Adrenal gland (tissue), 5 donors: ENCODE measurements around the gene MYZAP.

Source experiments
- CTCF ChIP-seq, 6 experiments: fragments of 450-650 bp in 4 of 6; fragments of 200-600 bp in 2 of 6; sonication (generic) in 1 of 6; IDR thresholded peaks; 1 replicate in 5 of 6; 2 replicates in 1 of 6; pipeline versions ENCODE4 v1.5.1 to v1.8.0; 2016 to 2021; ENCODE audit warnings: antibody characterized with exemption in 6 of 6, mild to moderate bottlenecking in 2 of 6, moderate library complexity in 1 of 6
- POLR2A ChIP-seq, 2 donors: fragments of 450-650 bp; IDR thresholded peaks; one replicate each; pipeline ENCODE4 v1.6.1; 2017; ENCODE audit warnings: antibody characterized with exemption in 2 of 2, mild to moderate bottlenecking in 2 of 2, moderate library complexity in 1 of 2
- donor health status: DM: no; HTN: no; CAD: no.

GRCh38 chr15:57598346-57598745, 6.6 kb downstream of the MYZAP start:
- TF ChIP-seq CTCF (IDR thresholded peaks at IDR 0.05) (no peak), POLR2A (IDR thresholded peaks at IDR 0.05) (no peak)
